ENCODE measurements around the gene MYO10.

- TF ChIP-seq TAF1 (IDR thresholded peaks at IDR 0.05; ENCODE audit: low read depth, low read length), result no peak
- no peak for TF ChIP-seq POLR2A (IDR thresholded peaks at IDR 0.05; ENCODE audit: low read depth, low read length)
- TF ChIP-seq POLR2AphosphoS5 (IDR thresholded peaks at IDR 0.05; ENCODE audit: low read depth, low read length), result no peak
- TF ChIP-seq SPI1 (IDR thresholded peaks at IDR 0.05; ENCODE audit: low read depth, low read length), result no peak
Measured at GRCh38 chr5:16628376-16628775, 307.7 kb downstream of the MYO10 start.
